A673 (cell line): ENCODE results near the gene FARSA. TPM values are rescaled to one million over a fixed set of nuclear protein-coding genes. Genes with fewer than 3 reads are reported as not detected.

ENCODE experiments used
- BruUV-seq: library from RNA; stranded (reverse); fragments of 400-500 nt; replicated peaks from 2 replicates; lab custom pipeline; 2021; lab: Mats Ljungman, UMichigan
- CTCF ChIA-PET: fragments of 300-600 bp; sonication (Branson Sonifier 250); formaldehyde crosslinking; loops from one replicate; lab custom pipeline; 2022; ENCODE audit warnings: antibody characterized with exemption; lab: Charles Lee
- POLR2A ChIA-PET: fragments of 300-600 bp; sonication (Branson Sonifier 250); formaldehyde crosslinking; loops from one replicate; lab custom pipeline; 2022; ENCODE audit warnings: antibody characterized with exemption; ENCODE audit not compliant: low non-redundant PET; lab: Charles Lee
- DNase-seq: peaks from one replicate; pipeline ENCODE4 v3.0.0-alpha.2; 2015; ENCODE audit warnings: low spot score
- H3K27ac ChIP-seq: fragments of 200-600 bp; sonication (generic); 2 replicates; pipeline ENCODE4 v1.5.1; 2016; ENCODE audit warnings: mixed run types, low read depth, mild to moderate bottlenecking, mixed read lengths, antibody characterized with exemption, low read length; ENCODE audit not compliant: poor library complexity, severe bottlenecking
- H3K27me3 ChIP-seq: fragments of 200-600 bp; sonication (generic); replicated peaks from 2 replicates; pipeline ENCODE4 v1.6.1; 2017; ENCODE audit warnings: mixed run types, low read depth, mild to moderate bottlenecking, mixed read lengths, antibody characterized with exemption, low read length; ENCODE audit not compliant: insufficient read depth, poor library complexity
- H3K36me3 ChIP-seq: fragments of 200-600 bp; sonication (generic); 2 replicates; pipeline ENCODE4 v1.6.1; 2016; ENCODE audit warnings: mixed run types, mild to moderate bottlenecking, mixed read lengths, antibody characterized with exemption, low read length; ENCODE audit not compliant: insufficient read depth, poor library complexity, severe bottlenecking
- H3K4me1 ChIP-seq: fragments of 200-600 bp; sonication (generic); 2 replicates; pipeline ENCODE4 v1.6.1; 2017; ENCODE audit warnings: mixed run types, mild to moderate bottlenecking, mixed read lengths, antibody characterized with exemption, low read length; ENCODE audit not compliant: insufficient read depth, poor library complexity, severe bottlenecking
- H3K4me3 ChIP-seq: fragments of 200-600 bp; sonication (generic); 2 replicates; pipeline ENCODE4 v1.5.1; 2016; ENCODE audit warnings: low read depth, mixed run types, mild to moderate bottlenecking, mixed read lengths, low read length; ENCODE audit not compliant: poor library complexity, severe bottlenecking
- H3K9me3 ChIP-seq: fragments of 200-600 bp; sonication (generic); 2 replicates; pipeline ENCODE4 v1.6.1; 2016; ENCODE audit warnings: mixed run types, low read depth, mild to moderate bottlenecking, mixed read lengths, antibody characterized with exemption, low read length; ENCODE audit not compliant: poor library complexity, severe bottlenecking
- CTCF ChIP-seq: fragments of 300-800, 200-600 bp; sonication (generic); conservative IDR thresholded peaks from 2 replicates; pipeline ENCODE4 v1.5.1; 2017; ENCODE audit warnings: low read depth, mild to moderate bottlenecking, antibody characterized with exemption, low read length, moderate library complexity, mixed read lengths
- EZH2 ChIP-seq: fragments of 200-600 bp; sonication (generic); IDR thresholded peaks from 2 replicates; pipeline ENCODE4 v1.6.1; 2017; ENCODE audit warnings: borderline replicate concordance, low read depth, mild to moderate bottlenecking, mixed read lengths, antibody characterized with exemption, low read length; ENCODE audit not compliant: poor library complexity, severe bottlenecking
- intact Hi-C: fragments of 100-400 bp; cut with micrococcal nuclease; formaldehyde crosslinking; loops from one replicate; pipeline ENCODE4 v1.10.0; 2022; ENCODE audit not compliant: unreplicated experiment
- total RNA-seq: library from RNA; stranded (reverse); gene quantifications from 2 replicates; pipeline ENCODE4 v1.2.3, GENCODE V29; 2021

The FARSA gene
- total RNA-seq, 1 experiment from 2014 or later = 162 TPM

- intact Hi-C loops = no loop called here
- no peak for TF ChIP-seq EZH2
- no peak for TF ChIP-seq CTCF
- H3K27me3 ChIP-seq = no peaks in the 10 kb centered on the region
- POLR2A ChIA-PET = interaction anchor here (0.6 to 0.7 kb wide), 2 partner anchors 241 to 828 kb away, joined by 14 read pairs; no protein-coding TSS in a partner anchor
- H3K4me1 ChIP-seq = peaks cover 33% of the 10 kb centered on the region
- no peak for DNase-seq
- no peak overlapping the region for H3K4me3 ChIP-seq
- no peaks in the 10 kb centered on the region for H3K9me3 ChIP-seq
- H3K27ac ChIP-seq = peak overlapping the region; percentile 46
- no TSS peak for BruUV-seq
- H3K36me3 ChIP-seq = peaks cover 80% of the 10 kb centered on the region
- CTCF ChIA-PET = interaction anchor here (0.6 kb wide), 1 partner anchor 29 kb away, joined by 6 read pairs; no protein-coding TSS in a partner anchor
Measured at GRCh38 chr19:12943437-12944044, 10.0 kb upstream of the FARSA start.

GRCh38 chr19:12940897-12941296 is 7.4 kb upstream of the FARSA start:
- Histone ChIP-seq H3K4me3 (peak overlapping the region; percentile 91), H3K27ac (peak overlapping the region; percentile 48), H3K9me3 (no peaks in the 10 kb centered on the region), H3K36me3 (peaks cover 66% of the 10 kb centered on the region), H3K4me1 (peaks cover 32% of the 10 kb centered on the region), H3K27me3 (no peaks in the 10 kb centered on the region)
- no TSS peak for BruUV-seq
- POLR2A ChIA-PET = no interaction called here
- no peak for TF ChIP-seq EZH2
- no peak for TF ChIP-seq CTCF
- intact Hi-C loops = no loop called here
- CTCF ChIA-PET = no interaction called here
- no peak for DNase-seq

GRCh38 chr19:12939975-12940423 is 6.5 kb upstream of the FARSA start:
- TF ChIP-seq EZH2 (no peak), CTCF (no peak)
- no peak for DNase-seq
- CTCF ChIA-PET = no interaction called here
- Histone ChIP-seq H3K36me3 (peaks cover 62% of the 10 kb centered on the region), H3K4me3 (peak overlapping the region; percentile 91), H3K9me3 (no peaks in the 10 kb centered on the region), H3K4me1 (peaks cover 32% of the 10 kb centered on the region), H3K27ac (peak overlapping the region; percentile 95), H3K27me3 (no peaks in the 10 kb centered on the region)
- intact Hi-C loops = no loop called here
- POLR2A ChIA-PET = no interaction called here
- BruUV-seq = no TSS peak
